HepG2 (cell line): ENCODE data around the gene SERTAD2. TPM values are rescaled to one million over a fixed set of nuclear protein-coding genes. Genes with fewer than 3 reads are reported as not detected.

Source experiments
- ARNT ChIP-seq: fragments of 450-650 bp; IDR thresholded peaks from 2 replicates; pipeline ENCODE4 v1.6.1; 2017
- FOXA1 ChIP-seq, 2 experiments: fragments of 450-650 bp in 1 of 2; sonication (generic) in 1 of 2; formaldehyde crosslinking in 1 of 2; IDR thresholded peaks; 2 replicates each; pipeline versions ENCODE4 v1.4.0 to v1.6.1; 2016 to 2020; ENCODE audit warnings: missing genetic modification reagents in 1 of 2
- NFYB ChIP-seq: sonication (generic); formaldehyde crosslinking; IDR thresholded peaks from 2 replicates; pipeline ENCODE4 v1.4.0; 2020; ENCODE audit warnings: missing genetic modification reagents
- NPAS2 ChIP-seq: sonication (generic); formaldehyde crosslinking; IDR thresholded peaks from 2 replicates; pipeline ENCODE4 v1.8.0; 2022; ENCODE audit warnings: mild to moderate bottlenecking, missing genetic modification reagents, borderline replicate concordance
- SAFB2 ChIP-seq: sonication (generic); formaldehyde crosslinking; IDR thresholded peaks from 2 replicates; pipeline ENCODE4 v1.5.1; 2020; ENCODE audit warnings: missing genetic modification reagents, low read depth, mild to moderate bottlenecking, borderline replicate concordance
- SRSF1 ChIP-seq: fragments of 200-400 bp; formaldehyde crosslinking; optimal IDR thresholded peaks from 2 replicates; pipeline ENCODE3; 2017; ENCODE audit warnings: mild to moderate bottlenecking, low read depth, low read length, moderate library complexity
- SSRP1 ChIP-seq: IDR thresholded peaks from 2 replicates; pipeline ENCODE4 v1.6.1; 2016; ENCODE audit warnings: control low read depth
- ZFX ChIP-seq: sonication (generic); formaldehyde crosslinking; IDR thresholded peaks from 2 replicates; pipeline ENCODE4 v1.4.0; 2020; ENCODE audit warnings: mild to moderate bottlenecking, low read depth, missing genetic modification reagents, moderate library complexity
- ZNF10 ChIP-seq: sonication (generic); formaldehyde crosslinking; IDR thresholded peaks from 2 replicates; pipeline ENCODE4 v1.4.0; 2020; ENCODE audit warnings: mild to moderate bottlenecking, low read depth, missing genetic modification reagents, borderline replicate concordance
- ZNF317 ChIP-seq: sonication (generic); formaldehyde crosslinking; IDR thresholded peaks from 2 replicates; pipeline ENCODE4 v1.5.0; 2020; ENCODE audit warnings: mild to moderate bottlenecking, missing genetic modification reagents
- ZNF570 ChIP-seq: sonication (generic); formaldehyde crosslinking; IDR thresholded peaks from 2 replicates; pipeline ENCODE4 v1.4.0; 2020; ENCODE audit warnings: mild to moderate bottlenecking, missing genetic modification reagents, borderline replicate concordance
- polyA plus RNA-seq, 8 experiments: library from polyadenylated mRNA; depleted of rRNA in 3 of 8; stranded (reverse) in 7 of 8; unstranded in 1 of 8; fragments of >200 nt; fragmentation: Illumina TruSeq in 4 of 8; extraction: Trizol in 4 of 8; gene quantifications; 2 replicates each; pipeline versions ENCODE4 v1.2.1 to v1.2.3, GENCODE V29; 2011 to 2016; ENCODE audit warnings: low read depth in 4 of 8, missing spikeins in 1 of 8, mixed read lengths in 1 of 8; ENCODE audit not compliant: insufficient read depth in 1 of 8
- total RNA-seq, 5 experiments: library from RNA; depleted of rRNA; stranded (reverse); fragments of >200 nt; fragmentation: Illumina TruSeq; extraction: Trizol; gene quantifications; 2 replicates each; pipeline ENCODE4 v1.2.3, GENCODE V29; 2016; ENCODE audit warnings: low read depth in 1 of 5
- TF ChIP-seq, protein P1 (sequence below): sonication (generic); formaldehyde crosslinking; IDR thresholded peaks from one replicate; pipeline ENCODE4 v1.5.1; 2020; ENCODE audit warnings: mild to moderate bottlenecking, missing genetic modification reagents; ENCODE audit errors: not compliant biosample characterization
- TF ChIP-seq, protein P2 (sequence below): sonication (generic); formaldehyde crosslinking; IDR thresholded peaks from 2 replicates; pipeline ENCODE4 v1.4.0; 2020; ENCODE audit warnings: mild to moderate bottlenecking, missing genetic modification reagents, borderline replicate concordance
- TF ChIP-seq, protein P3 (sequence below): sonication (generic); formaldehyde crosslinking; IDR thresholded peaks from 2 replicates; pipeline ENCODE4 v1.4.0; 2020; ENCODE audit warnings: missing genetic modification reagents
- TF ChIP-seq, protein P4 (sequence below): IDR thresholded peaks from 2 replicates; pipeline ENCODE4 v1.6.1; 2016; ENCODE audit warnings: low read depth
- TF ChIP-seq, protein P5 (sequence below): sonication (generic); formaldehyde crosslinking; IDR thresholded peaks from 2 replicates; pipeline ENCODE4 v1.8.1; 2023; ENCODE audit warnings: mild to moderate bottlenecking, missing genetic modification reagents, borderline replicate concordance

The SERTAD2 gene
- total and polyA plus RNA-seq, 2 of the 13 experiments (the other 11 are each of a cell fraction or from before 2014, with no cell fraction given), result 6.7 to 22.6 TPM

DNA sequence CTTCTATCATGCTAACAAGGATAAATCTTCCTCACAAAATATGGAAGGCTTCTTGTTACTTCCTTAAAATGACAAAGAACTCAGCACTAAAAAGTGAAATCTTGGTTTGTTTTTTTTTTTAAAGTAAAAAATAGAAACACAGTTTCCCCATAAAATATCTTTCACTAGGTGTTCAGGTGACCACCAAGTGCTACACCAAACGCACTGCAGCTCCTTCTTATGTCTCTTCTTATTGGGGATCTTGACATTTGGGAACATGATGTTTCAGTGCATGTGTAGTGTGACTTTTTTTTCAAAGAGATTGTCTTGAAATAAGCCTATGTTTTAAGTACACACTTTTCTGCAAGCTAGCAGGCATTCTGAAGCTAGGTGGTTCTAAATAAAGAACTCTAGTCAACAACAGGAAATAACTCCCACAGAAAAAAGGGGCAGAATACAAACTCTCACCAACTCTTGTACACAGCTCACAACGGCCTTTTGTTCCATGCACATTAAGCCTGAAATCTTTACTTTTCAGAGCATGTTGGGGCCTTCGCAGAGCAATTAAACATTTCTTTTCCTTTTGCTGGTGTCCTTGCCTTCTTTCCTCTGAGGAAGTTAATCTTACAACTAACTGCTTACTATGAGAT is 13.2 kb upstream of the SERTAD2 start (continued):
- TF ChIP-seq, protein P1, sequence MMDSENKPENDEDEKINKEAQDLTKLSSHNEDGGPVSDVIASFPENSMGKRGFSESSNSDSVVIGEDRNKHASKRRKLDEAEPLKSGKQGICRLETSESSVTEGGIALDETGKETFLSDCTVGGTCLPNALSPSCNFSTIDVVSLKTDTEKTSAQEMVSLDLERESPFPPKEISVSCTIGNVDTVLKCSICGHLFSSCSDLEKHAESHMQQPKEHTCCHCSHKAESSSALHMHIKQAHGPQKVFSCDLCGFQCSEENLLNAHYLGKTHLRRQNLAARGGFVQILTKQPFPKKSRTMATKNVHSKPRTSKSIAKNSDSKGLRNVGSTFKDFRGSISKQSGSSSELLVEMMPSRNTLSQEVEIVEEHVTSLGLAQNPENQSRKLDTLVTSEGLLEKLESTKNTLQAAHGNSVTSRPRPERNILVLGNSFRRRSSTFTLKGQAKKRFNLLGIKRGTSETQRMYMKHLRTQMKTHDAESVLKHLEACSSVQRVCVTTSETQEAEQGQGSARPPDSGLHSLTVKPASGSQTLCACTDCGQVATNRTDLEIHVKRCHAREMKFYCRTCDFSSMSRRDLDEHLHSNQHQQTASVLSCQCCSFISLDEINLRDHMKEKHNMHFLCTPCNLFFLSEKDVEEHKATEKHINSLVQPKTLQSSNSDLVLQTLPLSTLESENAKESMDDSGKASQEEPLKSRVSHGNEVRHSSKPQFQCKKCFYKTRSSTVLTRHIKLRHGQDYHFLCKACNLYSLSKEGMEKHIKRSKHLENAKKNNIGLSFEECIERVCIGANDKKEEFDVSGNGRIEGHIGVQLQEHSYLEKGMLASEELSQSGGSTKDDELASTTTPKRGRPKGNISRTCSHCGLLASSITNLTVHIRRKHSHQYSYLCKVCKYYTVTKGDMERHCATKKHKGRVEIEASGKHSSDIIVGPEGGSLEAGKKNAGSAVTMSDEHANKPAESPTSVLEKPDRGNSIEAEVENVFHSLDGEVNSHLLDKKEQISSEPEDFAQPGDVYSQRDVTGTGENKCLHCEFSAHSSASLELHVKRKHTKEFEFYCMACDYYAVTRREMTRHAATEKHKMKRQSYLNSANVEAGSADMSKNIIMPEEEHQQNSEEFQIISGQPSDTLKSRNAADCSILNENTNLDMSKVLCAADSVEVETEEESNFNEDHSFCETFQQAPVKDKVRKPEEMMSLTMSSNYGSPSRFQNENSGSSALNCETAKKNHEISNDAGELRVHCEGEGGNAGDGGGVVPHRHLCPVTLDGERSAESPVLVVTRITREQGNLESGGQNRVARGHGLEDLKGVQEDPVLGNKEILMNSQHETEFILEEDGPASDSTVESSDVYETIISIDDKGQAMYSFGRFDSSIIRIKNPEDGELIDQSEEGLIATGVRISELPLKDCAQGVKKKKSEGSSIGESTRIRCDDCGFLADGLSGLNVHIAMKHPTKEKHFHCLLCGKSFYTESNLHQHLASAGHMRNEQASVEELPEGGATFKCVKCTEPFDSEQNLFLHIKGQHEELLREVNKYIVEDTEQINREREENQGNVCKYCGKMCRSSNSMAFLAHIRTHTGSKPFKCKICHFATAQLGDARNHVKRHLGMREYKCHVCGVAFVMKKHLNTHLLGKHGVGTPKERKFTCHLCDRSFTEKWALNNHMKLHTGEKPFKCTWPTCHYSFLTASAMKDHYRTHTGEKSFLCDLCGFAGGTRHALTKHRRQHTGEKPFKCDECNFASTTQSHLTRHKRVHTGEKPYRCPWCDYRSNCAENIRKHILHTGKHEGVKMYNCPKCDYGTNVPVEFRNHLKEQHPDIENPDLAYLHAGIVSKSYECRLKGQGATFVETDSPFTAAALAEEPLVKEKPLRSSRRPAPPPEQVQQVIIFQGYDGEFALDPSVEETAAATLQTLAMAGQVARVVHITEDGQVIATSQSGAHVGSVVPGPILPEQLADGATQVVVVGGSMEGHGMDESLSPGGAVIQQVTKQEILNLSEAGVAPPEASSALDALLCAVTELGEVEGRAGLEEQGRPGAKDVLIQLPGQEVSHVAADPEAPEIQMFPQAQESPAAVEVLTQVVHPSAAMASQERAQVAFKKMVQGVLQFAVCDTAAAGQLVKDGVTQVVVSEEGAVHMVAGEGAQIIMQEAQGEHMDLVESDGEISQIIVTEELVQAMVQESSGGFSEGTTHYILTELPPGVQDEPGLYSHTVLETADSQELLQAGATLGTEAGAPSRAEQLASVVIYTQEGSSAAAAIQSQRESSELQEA (CRISPR knock-in tag), result no peak
- TF ChIP-seq, protein P2, sequence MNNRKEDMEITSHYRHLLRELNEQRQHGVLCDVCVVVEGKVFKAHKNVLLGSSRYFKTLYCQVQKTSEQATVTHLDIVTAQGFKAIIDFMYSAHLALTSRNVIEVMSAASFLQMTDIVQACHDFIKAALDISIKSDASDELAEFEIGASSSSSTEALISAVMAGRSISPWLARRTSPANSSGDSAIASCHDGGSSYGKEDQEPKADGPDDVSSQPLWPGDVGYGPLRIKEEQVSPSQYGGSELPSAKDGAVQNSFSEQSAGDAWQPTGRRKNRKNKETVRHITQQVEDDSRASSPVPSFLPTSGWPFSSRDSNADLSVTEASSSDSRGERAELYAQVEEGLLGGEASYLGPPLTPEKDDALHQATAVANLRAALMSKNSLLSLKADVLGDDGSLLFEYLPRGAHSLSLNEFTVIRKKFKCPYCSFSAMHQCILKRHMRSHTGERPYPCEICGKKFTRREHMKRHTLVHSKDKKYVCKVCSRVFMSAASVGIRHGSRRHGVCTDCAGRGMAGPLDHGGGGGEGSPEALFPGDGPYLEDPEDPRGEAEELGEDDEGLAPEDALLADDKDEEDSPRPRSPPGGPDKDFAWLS (CRISPR knock-in tag), result no peak
- TF ChIP-seq ZFX (CRISPR knock-in tag) (0 out of 2 replicates have a peak, but pooled peaks have one; percentile 30), ARNT (no peak), NPAS2 (CRISPR knock-in tag) (no peak), SSRP1 (CRISPR knock-in tag) (no peak), FOXA1 (IDR thresholded peaks at IDR 0.05) (no peak), FOXA1 (CRISPR knock-in tag; IDR thresholded peaks at IDR 0.05) (peak; percentile 60; the same call in 1 of the 2 replicates), ZNF570 (no peak), ZNF317 (CRISPR knock-in tag) (no peak), SRSF1 (no peak), ZNF10 (CRISPR knock-in tag) (no peak), SAFB2 (no peak), NFYB (CRISPR knock-in tag) (no peak)
- TF ChIP-seq, protein P3, sequence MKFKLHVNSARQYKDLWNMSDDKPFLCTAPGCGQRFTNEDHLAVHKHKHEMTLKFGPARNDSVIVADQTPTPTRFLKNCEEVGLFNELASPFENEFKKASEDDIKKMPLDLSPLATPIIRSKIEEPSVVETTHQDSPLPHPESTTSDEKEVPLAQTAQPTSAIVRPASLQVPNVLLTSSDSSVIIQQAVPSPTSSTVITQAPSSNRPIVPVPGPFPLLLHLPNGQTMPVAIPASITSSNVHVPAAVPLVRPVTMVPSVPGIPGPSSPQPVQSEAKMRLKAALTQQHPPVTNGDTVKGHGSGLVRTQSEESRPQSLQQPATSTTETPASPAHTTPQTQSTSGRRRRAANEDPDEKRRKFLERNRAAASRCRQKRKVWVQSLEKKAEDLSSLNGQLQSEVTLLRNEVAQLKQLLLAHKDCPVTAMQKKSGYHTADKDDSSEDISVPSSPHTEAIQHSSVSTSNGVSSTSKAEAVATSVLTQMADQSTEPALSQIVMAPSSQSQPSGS (CRISPR knock-in tag), result no peak
- TF ChIP-seq, protein P4, sequence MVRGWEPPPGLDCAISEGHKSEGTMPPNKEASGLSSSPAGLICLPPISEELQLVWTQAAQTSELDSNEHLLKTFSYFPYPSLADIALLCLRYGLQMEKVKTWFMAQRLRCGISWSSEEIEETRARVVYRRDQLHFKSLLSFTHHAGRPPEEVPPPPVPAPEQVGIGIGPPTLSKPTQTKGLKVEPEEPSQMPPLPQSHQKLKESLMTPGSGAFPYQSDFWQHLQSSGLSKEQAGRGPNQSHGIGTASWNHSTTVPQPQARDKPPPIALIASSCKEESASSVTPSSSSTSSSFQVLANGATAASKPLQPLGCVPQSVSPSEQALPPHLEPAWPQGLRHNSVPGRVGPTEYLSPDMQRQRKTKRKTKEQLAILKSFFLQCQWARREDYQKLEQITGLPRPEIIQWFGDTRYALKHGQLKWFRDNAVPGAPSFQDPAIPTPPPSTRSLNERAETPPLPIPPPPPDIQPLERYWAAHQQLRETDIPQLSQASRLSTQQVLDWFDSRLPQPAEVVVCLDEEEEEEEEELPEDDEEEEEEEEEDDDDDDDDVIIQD (CRISPR knock-in tag), result peak; percentile 75
- TF ChIP-seq, protein P5, sequence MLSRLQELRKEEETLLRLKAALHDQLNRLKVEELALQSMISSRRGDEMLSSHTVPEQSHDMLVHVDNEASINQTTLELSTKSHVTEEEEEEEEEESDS (CRISPR knock-in tag), result peak; percentile 33; the same call in 1 of the 2 replicates
